ENCODE results near the gene EHBP1L1.

Gene EHBP1L1

DNA sequence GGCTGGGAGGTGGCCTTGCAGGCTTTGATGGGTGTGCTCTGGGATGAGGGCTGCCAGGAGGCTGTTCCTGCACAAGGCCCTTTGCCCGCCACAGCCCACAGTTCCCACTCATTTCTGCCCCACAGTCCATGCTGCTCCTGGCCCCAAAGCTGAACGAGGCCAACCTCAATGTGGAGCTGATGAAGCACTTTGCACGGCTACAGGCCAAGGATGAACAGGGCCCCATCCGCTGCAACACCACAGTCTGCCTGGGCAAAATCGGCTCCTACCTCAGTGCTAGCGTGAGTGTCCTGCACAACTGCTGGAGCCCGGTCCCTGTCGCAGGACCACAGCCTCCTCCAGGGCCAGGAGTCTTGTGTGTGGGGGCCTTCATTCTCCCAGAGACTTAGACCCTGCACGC is 40.8 kb upstream of the EHBP1L1 start:
- no peak for DNase-seq (ENCODE audit: low spot score)
- in situ Hi-C loops (cut with MboI; ENCODE audit: low pct_unique_long_range_greater_than_20kb, low sequenced_read_pairs, unreplicated experiment) = no loop called here
- TF ChIP-seq, protein P1, sequence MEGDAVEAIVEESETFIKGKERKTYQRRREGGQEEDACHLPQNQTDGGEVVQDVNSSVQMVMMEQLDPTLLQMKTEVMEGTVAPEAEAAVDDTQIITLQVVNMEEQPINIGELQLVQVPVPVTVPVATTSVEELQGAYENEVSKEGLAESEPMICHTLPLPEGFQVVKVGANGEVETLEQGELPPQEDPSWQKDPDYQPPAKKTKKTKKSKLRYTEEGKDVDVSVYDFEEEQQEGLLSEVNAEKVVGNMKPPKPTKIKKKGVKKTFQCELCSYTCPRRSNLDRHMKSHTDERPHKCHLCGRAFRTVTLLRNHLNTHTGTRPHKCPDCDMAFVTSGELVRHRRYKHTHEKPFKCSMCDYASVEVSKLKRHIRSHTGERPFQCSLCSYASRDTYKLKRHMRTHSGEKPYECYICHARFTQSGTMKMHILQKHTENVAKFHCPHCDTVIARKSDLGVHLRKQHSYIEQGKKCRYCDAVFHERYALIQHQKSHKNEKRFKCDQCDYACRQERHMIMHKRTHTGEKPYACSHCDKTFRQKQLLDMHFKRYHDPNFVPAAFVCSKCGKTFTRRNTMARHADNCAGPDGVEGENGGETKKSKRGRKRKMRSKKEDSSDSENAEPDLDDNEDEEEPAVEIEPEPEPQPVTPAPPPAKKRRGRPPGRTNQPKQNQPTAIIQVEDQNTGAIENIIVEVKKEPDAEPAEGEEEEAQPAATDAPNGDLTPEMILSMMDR (IDR thresholded peaks at IDR 0.05; ENCODE audit: extremely low read depth, insufficient read depth, missing control alignments) = no peak

DNA sequence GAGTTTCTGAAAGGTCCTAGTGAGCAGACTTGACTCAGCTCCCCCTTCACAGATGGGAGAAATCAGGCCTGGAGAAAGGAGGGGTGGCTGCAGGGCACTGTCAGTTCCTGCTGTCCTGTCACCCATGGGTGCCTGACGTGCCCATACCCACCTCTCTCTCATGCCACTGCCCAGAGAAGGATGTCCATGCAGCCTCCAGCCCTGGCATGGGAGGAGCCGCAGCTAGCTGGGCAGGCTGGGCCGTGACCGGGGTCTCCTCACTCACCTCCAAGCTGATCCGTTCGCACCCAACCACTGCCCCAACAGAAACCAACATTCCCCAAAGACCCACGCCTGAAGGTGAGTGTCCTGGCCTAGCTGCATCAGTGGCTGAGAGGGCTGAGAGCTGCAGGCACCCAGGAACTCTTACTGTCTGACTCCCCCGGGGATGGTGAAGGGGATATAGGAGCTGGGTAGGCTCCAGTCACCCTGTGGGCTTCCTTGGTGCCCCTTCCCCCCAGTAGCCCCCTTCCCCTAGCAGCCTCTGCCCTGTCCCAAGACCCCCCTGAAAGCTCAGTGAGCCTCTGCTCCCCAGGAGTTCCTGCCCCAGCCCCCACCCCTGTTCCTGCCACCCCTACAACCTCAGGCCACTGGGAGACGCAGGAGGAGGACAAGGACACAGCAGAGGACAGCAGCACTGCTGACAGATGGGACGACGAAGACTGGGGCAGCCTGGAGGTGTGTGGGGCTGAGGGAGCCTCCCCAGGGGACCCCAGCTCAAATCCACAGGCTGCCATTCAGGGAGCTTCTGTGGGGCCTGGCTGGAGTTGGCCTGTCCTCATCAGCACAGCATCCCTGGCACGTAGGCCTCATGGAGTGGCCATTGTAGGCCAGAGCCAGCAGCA is 39.2 kb upstream of the EHBP1L1 start:
- no peak for DNase-seq (ENCODE audit: low spot score)
- in situ Hi-C loops (cut with MboI; ENCODE audit: low pct_unique_long_range_greater_than_20kb, low sequenced_read_pairs, unreplicated experiment) = no loop called here
- TF ChIP-seq, protein P1 (IDR thresholded peaks at IDR 0.05; ENCODE audit: extremely low read depth, insufficient read depth, missing control alignments) = no peak

DNA sequence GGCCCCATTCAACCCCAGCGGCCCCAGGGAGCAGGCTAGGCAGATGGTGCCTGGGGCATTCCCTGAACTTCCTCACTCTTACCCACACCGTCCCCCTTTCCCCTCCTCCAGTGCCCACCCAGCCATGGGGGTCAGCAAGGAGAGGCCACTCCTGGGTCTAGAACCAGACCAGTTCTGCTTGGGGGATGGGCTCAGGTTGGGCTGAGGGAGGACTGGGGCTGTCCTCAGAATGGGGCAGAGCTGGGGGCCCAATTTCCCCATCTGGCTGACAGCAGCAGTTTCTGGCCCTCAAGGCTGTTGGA is 38.6 kb upstream of the EHBP1L1 start:
- TF ChIP-seq, protein P1 (IDR thresholded peaks at IDR 0.05; ENCODE audit: extremely low read depth, insufficient read depth, missing control alignments) = no peak
- no peak for DNase-seq (ENCODE audit: low spot score)
- in situ Hi-C loops (cut with MboI; ENCODE audit: low pct_unique_long_range_greater_than_20kb, low sequenced_read_pairs, unreplicated experiment) = no loop called here

DNA sequence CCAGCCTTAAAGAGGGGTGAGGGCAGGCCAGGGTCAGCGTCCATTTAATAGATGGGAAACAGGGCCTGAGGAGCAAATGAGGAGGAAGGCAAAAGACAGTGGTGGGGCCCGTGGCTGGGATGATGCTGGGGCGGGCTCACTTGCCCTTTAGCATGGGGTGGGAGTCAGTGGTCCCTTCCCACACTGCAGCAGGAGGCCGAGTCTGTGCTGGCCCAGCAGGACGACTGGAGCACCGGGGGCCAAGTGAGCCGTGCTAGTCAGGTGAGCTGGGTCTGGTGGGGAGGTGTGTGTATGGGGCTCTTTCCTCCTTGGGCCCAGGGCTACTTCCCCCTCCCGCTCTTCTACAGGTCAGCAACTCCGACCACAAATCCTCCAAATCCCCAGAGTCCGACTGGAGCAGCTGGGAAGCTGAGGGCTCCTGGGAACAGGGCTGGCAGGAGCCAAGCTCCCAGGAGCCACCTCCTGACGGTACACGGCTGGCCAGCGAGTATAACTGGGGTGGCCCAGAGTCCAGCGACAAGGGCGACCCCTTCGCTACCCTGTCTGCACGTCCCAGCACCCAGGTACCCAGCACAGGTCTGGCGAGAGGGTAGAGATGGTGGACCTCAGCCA is 38.1 kb upstream of the EHBP1L1 start:
- in situ Hi-C loops (cut with MboI; ENCODE audit: low pct_unique_long_range_greater_than_20kb, low sequenced_read_pairs, unreplicated experiment) = no loop called here
- TF ChIP-seq, protein P1 (IDR thresholded peaks at IDR 0.05; ENCODE audit: extremely low read depth, insufficient read depth, missing control alignments) = no peak
- no peak for DNase-seq (ENCODE audit: low spot score)

DNA sequence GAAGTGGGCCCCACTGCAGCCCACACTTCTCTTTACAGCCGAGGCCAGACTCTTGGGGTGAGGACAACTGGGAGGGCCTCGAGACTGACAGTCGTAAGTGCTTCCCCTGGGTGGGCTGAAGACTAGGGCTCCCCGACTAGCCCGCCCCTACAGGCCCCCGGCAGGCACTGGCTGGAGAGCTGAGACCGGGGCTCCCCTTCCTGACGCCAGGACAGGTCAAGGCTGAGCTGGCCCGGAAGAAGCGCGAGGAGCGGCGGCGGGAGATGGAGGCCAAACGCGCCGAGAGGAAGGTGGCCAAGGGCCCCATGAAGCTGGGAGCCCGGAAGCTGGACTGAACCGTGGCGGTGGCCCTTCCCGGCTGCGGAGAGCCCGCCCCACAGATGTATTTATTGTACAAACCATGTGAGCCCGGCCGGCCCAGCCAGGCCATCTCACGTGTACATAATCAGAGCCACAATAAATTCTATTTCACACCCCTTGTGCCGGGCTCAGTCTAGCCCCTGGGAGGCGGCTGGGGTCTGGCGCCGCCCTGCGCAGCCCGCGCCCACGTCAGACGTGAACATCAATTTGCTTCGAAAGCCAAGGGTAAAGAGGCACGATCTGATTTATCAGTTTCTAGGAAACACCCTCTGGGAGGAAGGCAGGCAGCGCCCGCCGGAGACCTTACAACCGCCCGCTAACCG is 37.5 kb upstream of the EHBP1L1 start:
- in situ Hi-C loops (cut with MboI; ENCODE audit: low pct_unique_long_range_greater_than_20kb, low sequenced_read_pairs, unreplicated experiment) = no loop called here
- TF ChIP-seq, protein P1 (IDR thresholded peaks at IDR 0.05; ENCODE audit: extremely low read depth, insufficient read depth, missing control alignments) = no peak
- no peak for DNase-seq (ENCODE audit: low spot score)

DNA sequence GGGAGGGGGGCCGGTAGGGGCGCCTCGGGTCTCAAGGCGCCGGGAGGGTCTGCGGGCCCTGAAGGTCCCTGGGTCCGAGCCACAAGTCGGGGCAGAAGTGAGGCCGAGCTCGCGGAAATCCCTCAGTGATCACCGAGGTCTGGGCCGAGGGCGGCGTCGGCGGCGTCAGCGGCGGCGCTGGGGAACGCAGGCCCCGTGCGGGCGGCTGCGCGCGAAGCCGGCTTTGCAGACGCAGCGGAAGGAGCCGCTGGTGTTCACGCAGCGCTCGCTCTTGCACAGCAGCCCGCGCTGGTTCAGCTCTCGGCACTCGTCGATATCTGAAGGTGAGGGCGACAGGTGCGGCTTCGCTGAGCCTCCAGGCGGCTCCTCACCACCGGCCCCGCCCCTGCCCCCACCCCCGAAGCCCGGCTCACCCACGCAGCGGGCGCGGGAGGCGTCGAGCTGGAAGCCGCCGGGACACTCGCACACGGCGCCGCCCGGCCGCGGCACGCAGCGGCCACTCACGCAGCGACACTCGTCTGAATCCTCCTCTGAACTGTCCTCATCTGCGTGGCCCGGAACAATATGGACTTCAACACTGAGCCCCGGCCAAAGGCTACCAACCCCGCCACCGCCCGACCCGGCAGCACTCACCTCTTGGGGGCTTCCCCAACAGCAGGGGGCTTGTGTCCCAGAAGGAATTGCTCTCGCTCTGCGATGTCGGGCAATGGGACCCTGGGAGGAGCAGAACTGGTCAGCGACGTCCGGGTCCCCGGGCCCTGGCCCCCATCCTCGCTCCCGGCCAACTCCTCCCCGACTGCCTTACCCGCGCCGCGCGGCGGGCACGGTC is 36.7 kb upstream of the EHBP1L1 start:
- DNase-seq (ENCODE audit: low spot score) = no peak
- TF ChIP-seq, protein P1 (IDR thresholded peaks at IDR 0.05; ENCODE audit: extremely low read depth, insufficient read depth, missing control alignments) = no peak
- in situ Hi-C loops (cut with MboI; ENCODE audit: low pct_unique_long_range_greater_than_20kb, low sequenced_read_pairs, unreplicated experiment) = no loop called here

Data from GM13977 (cell line).